HL-60 (cell line): ENCODE measurements around the gene FGF18.

Source experiments
- GABPA ChIP-seq: IDR thresholded peaks from 2 replicates; pipeline ENCODE4 v1.6.1; 2012; ENCODE audit warnings: low read depth
- POLR2AphosphoS5 ChIP-seq: IDR thresholded peaks from 2 replicates; pipeline ENCODE4 v1.6.1; 2012; ENCODE audit warnings: low read depth
- REST ChIP-seq: IDR thresholded peaks from 2 replicates; pipeline ENCODE4 v1.6.1; 2012; ENCODE audit warnings: low read depth; ENCODE audit not compliant: insufficient replicate concordance
- SPI1 ChIP-seq: IDR thresholded peaks from 2 replicates; pipeline ENCODE4 v1.6.1; 2012; ENCODE audit warnings: low read depth, mild to moderate bottlenecking, borderline replicate concordance
- TF ChIP-seq, protein P1 (sequence below): IDR thresholded peaks from one replicate; pipeline ENCODE4 v1.5.1; 2011; ENCODE audit warnings: low read length, control low read depth, inconsistent platforms; ENCODE audit not compliant: insufficient read depth

- TF ChIP-seq, protein P1, sequence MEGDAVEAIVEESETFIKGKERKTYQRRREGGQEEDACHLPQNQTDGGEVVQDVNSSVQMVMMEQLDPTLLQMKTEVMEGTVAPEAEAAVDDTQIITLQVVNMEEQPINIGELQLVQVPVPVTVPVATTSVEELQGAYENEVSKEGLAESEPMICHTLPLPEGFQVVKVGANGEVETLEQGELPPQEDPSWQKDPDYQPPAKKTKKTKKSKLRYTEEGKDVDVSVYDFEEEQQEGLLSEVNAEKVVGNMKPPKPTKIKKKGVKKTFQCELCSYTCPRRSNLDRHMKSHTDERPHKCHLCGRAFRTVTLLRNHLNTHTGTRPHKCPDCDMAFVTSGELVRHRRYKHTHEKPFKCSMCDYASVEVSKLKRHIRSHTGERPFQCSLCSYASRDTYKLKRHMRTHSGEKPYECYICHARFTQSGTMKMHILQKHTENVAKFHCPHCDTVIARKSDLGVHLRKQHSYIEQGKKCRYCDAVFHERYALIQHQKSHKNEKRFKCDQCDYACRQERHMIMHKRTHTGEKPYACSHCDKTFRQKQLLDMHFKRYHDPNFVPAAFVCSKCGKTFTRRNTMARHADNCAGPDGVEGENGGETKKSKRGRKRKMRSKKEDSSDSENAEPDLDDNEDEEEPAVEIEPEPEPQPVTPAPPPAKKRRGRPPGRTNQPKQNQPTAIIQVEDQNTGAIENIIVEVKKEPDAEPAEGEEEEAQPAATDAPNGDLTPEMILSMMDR: no peak
- TF ChIP-seq REST: no peak
- no peak for TF ChIP-seq GABPA
- TF ChIP-seq POLR2AphosphoS5: peak; percentile 11; the same call in 1 of the 2 replicates
- TF ChIP-seq SPI1: no peak
Measured at GRCh38 chr5:171401167-171401947, 18.1 kb upstream of the FGF18 start.
